Vagina (tissue), 2 donors: ENCODE data around the gene ARAP1. TPM values are rescaled to one million over a fixed set of nuclear protein-coding genes. Genes with fewer than 3 reads are reported as not detected.
A peak's percentile ranks its signal among the peaks of the same experiment; 100 is the strongest.

Source experiments
- DNase-seq, 2 donors: peaks; one replicate each; pipeline ENCODE4 v3.0.0-alpha.2; 2017; ENCODE audit errors: extremely low spot score in 2 of 2
- H3K27ac ChIP-seq: fragments of 200-600 bp; sonication (generic); one replicate; pipeline ENCODE4 v1.5.1; 2019
- H3K27me3 ChIP-seq: fragments of 200-600 bp; sonication (generic); one replicate; pipeline ENCODE4 v1.5.1; 2019
- H3K36me3 ChIP-seq, 2 donors: fragments of 200-600 bp; sonication (generic); one replicate each; pipeline ENCODE4 v1.5.1; 2017 to 2019
- H3K4me1 ChIP-seq: fragments of 200-600 bp; sonication (generic); one replicate; pipeline ENCODE4 v1.5.1; 2019
- H3K4me3 ChIP-seq, 2 donors: fragments of 200-600 bp; sonication (generic); 1 replicate in 1 of 2; 2 replicates in 1 of 2; pipeline ENCODE4 v1.5.1; 2016 to 2019
- H3K9me3 ChIP-seq: fragments of 200-600 bp; sonication (generic); one replicate; pipeline ENCODE4 v1.5.1; 2019
- POLR2A ChIP-seq, 2 donors: fragments of 450-650 bp; IDR thresholded peaks; one replicate each; pipeline ENCODE4 v1.6.1; 2017; ENCODE audit warnings: antibody characterized with exemption in 2 of 2, mild to moderate bottlenecking in 2 of 2, moderate library complexity in 2 of 2
- POLR2AphosphoS5 ChIP-seq, 2 donors: sonication (generic); formaldehyde crosslinking; IDR thresholded peaks; one replicate each; pipeline ENCODE4 v1.9.0; 2017; ENCODE audit warnings: antibody characterized with exemption in 2 of 2, mild to moderate bottlenecking in 2 of 2, low read depth in 1 of 2; ENCODE audit not compliant: insufficient read depth in 1 of 2
- intact Hi-C: fragments of 100-400 bp; cut with DNase I; formaldehyde crosslinking; loops from one replicate; pipeline ENCODE4 v1.15.1; 2023
- total RNA-seq: library from RNA; depleted of rRNA; stranded (reverse); fragments of >200 nt; gene quantifications from one replicate; pipeline ENCODE4 v1.2.3, GENCODE V29; 2016
- TF ChIP-seq, protein P1 (sequence below), 3 experiments: fragments of 450-650 bp in 2 of 3; fragments of 200-600 bp in 1 of 3; sonication (generic) in 1 of 3; IDR thresholded peaks; one replicate each; pipeline ENCODE4 v1.5.1; 2017 to 2019; ENCODE audit warnings: antibody characterized with exemption in 3 of 3, mild to moderate bottlenecking in 2 of 3, moderate library complexity in 2 of 3

ARAP1 gene
- total RNA-seq, 1 donor from 2014 or later = 59.2 TPM

DNA sequence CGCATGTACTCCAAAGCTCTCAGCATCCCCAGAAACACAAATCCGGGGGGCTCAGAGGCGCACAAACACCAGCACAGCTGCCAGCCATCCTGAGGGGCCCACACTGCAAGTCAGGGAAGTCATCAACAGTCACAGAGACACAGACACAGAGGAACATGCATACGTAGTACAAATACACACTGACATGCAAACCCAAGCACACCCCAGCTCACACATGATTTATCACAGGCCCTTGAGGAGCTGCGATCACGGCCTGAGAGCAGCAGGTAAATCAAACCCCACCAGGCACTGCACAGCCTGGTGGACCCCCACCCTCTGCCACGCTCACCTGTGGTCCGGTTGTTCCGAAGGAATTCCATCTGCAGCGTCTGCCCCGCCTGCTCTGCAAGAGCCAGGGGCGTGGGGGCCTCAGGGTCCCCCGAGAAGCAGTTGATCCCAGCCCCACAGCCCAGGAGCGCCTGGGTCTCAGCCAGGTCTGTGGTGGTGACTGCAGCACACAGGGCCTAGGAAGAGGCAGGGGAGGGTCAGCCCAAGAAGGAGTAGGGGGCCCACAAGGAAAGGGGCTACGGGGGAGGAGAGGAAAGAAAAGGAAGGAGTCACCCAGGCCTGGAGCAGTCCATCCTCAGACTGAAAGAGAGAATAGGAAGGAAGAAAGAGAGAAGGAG, 49.5 kb downstream of the ARAP1 start:
- TF ChIP-seq, protein P1, sequence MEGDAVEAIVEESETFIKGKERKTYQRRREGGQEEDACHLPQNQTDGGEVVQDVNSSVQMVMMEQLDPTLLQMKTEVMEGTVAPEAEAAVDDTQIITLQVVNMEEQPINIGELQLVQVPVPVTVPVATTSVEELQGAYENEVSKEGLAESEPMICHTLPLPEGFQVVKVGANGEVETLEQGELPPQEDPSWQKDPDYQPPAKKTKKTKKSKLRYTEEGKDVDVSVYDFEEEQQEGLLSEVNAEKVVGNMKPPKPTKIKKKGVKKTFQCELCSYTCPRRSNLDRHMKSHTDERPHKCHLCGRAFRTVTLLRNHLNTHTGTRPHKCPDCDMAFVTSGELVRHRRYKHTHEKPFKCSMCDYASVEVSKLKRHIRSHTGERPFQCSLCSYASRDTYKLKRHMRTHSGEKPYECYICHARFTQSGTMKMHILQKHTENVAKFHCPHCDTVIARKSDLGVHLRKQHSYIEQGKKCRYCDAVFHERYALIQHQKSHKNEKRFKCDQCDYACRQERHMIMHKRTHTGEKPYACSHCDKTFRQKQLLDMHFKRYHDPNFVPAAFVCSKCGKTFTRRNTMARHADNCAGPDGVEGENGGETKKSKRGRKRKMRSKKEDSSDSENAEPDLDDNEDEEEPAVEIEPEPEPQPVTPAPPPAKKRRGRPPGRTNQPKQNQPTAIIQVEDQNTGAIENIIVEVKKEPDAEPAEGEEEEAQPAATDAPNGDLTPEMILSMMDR (IDR thresholded peaks at IDR 0.05) = no peak
- TF ChIP-seq POLR2AphosphoS5 (IDR thresholded peaks at IDR 0.05; ENCODE audit: insufficient read depth in 1 of 2, low read depth in 1 of 2) (no peak), POLR2A (IDR thresholded peaks at IDR 0.05) (no peak)
- H3K4me1 ChIP-seq = peaks cover 40% of the 10 kb centered on the region
- no peak for DNase-seq
- H3K36me3 ChIP-seq = peaks cover 0 to 65% of the 10 kb centered on the region in 2 donors
- peak overlapping the region; percentile 81 for H3K27ac ChIP-seq
- no peaks in the 10 kb centered on the region for H3K27me3 ChIP-seq
- peak overlapping the region; percentile 31 to 32 for H3K4me3 ChIP-seq
- intact Hi-C loops = no loop called here
- H3K9me3 ChIP-seq = no peaks in the 10 kb centered on the region

DNA sequence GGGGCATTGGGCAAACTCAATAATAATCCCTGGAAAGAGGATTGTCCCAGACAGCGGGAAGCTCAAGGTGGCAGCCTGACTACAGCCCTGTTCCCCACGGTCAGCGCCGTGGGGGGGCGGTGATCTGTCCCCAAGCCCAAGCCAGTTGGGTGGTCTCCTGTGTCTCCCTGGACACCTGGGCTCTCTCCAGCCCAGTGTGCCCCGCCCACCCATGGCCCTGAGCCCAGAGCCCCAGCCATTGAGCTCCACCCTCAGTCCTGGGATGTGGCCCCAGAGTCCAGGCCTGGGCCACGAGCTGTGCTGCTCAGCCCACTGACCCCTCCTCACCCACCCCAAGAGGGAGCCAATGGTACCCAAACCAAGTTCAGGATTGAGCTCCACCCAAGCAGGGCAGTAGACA, 50.1 kb downstream of the ARAP1 start:
- no peaks in the 10 kb centered on the region for H3K9me3 ChIP-seq
- peak overlapping the region; percentile 31 to 32 for H3K4me3 ChIP-seq
- DNase-seq = no peak
- peak overlapping the region; percentile 81 for H3K27ac ChIP-seq
- intact Hi-C loops = no loop called here
- H3K36me3 ChIP-seq = peaks cover 0 to 64% of the 10 kb centered on the region in 2 donors
- no peaks in the 10 kb centered on the region for H3K27me3 ChIP-seq
- H3K4me1 ChIP-seq = peaks cover 40% of the 10 kb centered on the region
- TF ChIP-seq POLR2A (IDR thresholded peaks at IDR 0.05) = no peak
- TF ChIP-seq, protein P1 (IDR thresholded peaks at IDR 0.05) = no peak
- TF ChIP-seq POLR2AphosphoS5 (IDR thresholded peaks at IDR 0.05; ENCODE audit: insufficient read depth in 1 of 2, low read depth in 1 of 2) = no peak

DNA sequence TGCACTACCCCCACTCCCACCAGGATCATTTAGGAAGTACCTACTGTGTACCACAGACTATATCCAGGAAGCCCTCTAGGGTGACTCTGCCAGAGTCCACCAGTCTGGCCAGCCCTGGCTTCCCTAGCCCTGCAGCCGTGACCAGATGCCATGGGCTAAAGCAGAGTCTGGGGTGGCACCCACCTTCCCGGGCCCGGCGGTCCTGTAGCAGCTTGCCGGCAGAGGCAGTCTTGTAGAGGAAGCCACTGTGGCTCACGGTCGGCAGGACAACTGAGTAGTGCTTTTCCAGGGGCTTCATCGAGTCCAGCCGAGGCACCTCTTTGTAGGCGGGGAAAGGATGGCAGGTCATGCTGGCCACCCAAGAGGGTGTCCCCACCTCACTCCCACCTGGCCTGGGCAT, 50.7 kb downstream of the ARAP1 start:
- DNase-seq = no peak
- H3K27ac ChIP-seq = peak overlapping the region; percentile 81
- no peak overlapping the region for H3K4me3 ChIP-seq
- peaks cover 40% of the 10 kb centered on the region for H3K4me1 ChIP-seq
- no peaks in the 10 kb centered on the region for H3K9me3 ChIP-seq
- TF ChIP-seq POLR2AphosphoS5 (IDR thresholded peaks at IDR 0.05; ENCODE audit: insufficient read depth in 1 of 2, low read depth in 1 of 2) (no peak), POLR2A (IDR thresholded peaks at IDR 0.05) (no peak)
- TF ChIP-seq, protein P1 (IDR thresholded peaks at IDR 0.05) = no peak
- H3K36me3 ChIP-seq = peaks cover 0 to 63% of the 10 kb centered on the region in 2 donors
- no peaks in the 10 kb centered on the region for H3K27me3 ChIP-seq
- intact Hi-C loops = no loop called here

DNA sequence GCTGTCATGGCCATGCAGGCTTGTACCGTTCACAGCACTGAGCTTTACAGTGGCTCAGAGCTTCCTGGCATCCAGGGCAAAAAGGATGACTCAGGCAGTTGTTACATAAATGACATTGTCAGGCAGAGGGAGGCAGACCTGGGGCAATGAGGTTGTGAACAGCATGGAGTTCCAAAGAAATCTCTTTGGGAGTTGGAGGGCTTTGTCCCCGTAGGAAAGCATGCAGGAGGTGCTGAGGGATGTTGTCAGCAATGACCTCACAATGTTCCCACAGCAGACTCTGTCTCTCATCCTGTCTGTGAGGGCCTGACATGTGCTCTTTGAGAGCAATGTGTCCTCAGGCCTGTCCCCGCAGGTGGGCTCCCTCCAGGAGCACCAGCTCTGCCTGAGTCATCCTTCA, 52.1 kb downstream of the ARAP1 start:
- H3K36me3 ChIP-seq = peaks cover 4 to 64% of the 10 kb centered on the region in 2 donors
- no peaks in the 10 kb centered on the region for H3K9me3 ChIP-seq
- no peak overlapping the region for H3K27ac ChIP-seq
- intact Hi-C loops = no loop called here
- H3K4me3 ChIP-seq = no peak overlapping the region
- H3K4me1 ChIP-seq = peaks cover 40% of the 10 kb centered on the region
- TF ChIP-seq, protein P1 (IDR thresholded peaks at IDR 0.05) = no peak
- no peak for TF ChIP-seq POLR2A (IDR thresholded peaks at IDR 0.05)
- no peak for TF ChIP-seq POLR2AphosphoS5 (IDR thresholded peaks at IDR 0.05; ENCODE audit: insufficient read depth in 1 of 2, low read depth in 1 of 2)
- H3K27me3 ChIP-seq = no peaks in the 10 kb centered on the region
- DNase-seq = no peak

DNA sequence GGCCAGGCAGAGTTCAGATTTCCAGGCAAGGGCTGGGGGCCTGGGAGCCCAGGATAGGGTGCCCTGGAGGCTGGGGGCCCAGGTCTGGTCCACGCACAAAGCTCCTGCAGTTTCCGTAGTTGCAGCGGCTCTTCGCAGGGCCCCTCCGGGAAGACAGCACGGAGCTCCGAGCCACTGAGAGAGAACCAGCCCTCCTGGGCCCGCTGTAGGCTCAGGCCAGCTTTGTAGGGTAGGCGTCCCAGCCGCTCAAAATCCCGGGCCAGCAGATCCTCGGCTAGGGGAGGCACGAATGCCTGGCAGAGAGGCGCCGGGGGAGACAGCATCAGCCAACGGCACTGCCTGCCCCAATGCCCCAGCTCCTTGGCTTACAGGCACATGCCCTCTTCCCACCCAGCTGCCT, 54.4 kb downstream of the ARAP1 start:
- H3K9me3 ChIP-seq = no peaks in the 10 kb centered on the region
- intact Hi-C loops = no loop called here
- no peak overlapping the region for H3K4me3 ChIP-seq
- DNase-seq = no peak
- no peak for TF ChIP-seq POLR2A (IDR thresholded peaks at IDR 0.05)
- no peak overlapping the region for H3K27ac ChIP-seq
- H3K4me1 ChIP-seq = peaks cover 19% of the 10 kb centered on the region
- H3K27me3 ChIP-seq = no peaks in the 10 kb centered on the region
- H3K36me3 ChIP-seq = peaks cover 4 to 84% of the 10 kb centered on the region in 2 donors
